Mesendoderm (in vitro differentiated cells): Measurements from ENCODE around the gene ZBTB34.

ENCODE experiments used
- DNase-seq: peaks from one replicate; pipeline ENCODE4 v3.0.0; 2013
- H2AK5ac ChIP-seq: 2 replicates; pipeline ENCODE4 v1.6.1; 2013; ENCODE audit warnings: low read length, inconsistent platforms
- H2BK120ac ChIP-seq: 2 replicates; pipeline ENCODE4 v1.6.1; 2013; ENCODE audit warnings: low read depth, mild to moderate bottlenecking, low read length, moderate library complexity, mixed read lengths
- H2BK15ac ChIP-seq: replicated peaks from 2 replicates; pipeline ENCODE4 v1.6.1; 2013; ENCODE audit warnings: low read depth, mild to moderate bottlenecking, moderate library complexity
- H2BK5ac ChIP-seq: 2 replicates; pipeline ENCODE4 v1.6.1; 2013; ENCODE audit warnings: low read length, inconsistent platforms
- H3K18ac ChIP-seq: 2 replicates; pipeline ENCODE4 v1.6.1; 2013; ENCODE audit warnings: mild to moderate bottlenecking, low read length, mixed read lengths
- H3K23ac ChIP-seq: one replicate; pipeline ENCODE4 v1.6.1; 2013; ENCODE audit warnings: low read length
- H3K27ac ChIP-seq: 2 replicates; pipeline ENCODE4 v1.5.1; 2013; ENCODE audit warnings: low read depth, mild to moderate bottlenecking, inconsistent platforms, low read length, moderate library complexity
- H3K27me3 ChIP-seq: 2 replicates; pipeline ENCODE4 v1.6.1; 2013; ENCODE audit warnings: low read length, control low read depth, mild to moderate bottlenecking, inconsistent platforms; ENCODE audit not compliant: insufficient read depth, poor library complexity
- H3K36me3 ChIP-seq: 2 replicates; pipeline ENCODE4 v1.6.1; 2013; ENCODE audit warnings: low read length, inconsistent platforms; ENCODE audit not compliant: control insufficient read depth, insufficient read depth
- H3K4ac ChIP-seq: one replicate; pipeline ENCODE4 v1.6.1; 2013; ENCODE audit warnings: low read depth, mild to moderate bottlenecking, low read length, moderate library complexity
- H3K4me1 ChIP-seq: 2 replicates; pipeline ENCODE4 v1.6.1; 2013; ENCODE audit warnings: low read depth, low read length, inconsistent platforms; ENCODE audit not compliant: control insufficient read depth
- H3K4me2 ChIP-seq: 2 replicates; pipeline ENCODE4 v1.6.1; 2013; ENCODE audit warnings: low read length
- H3K4me3 ChIP-seq: 2 replicates; pipeline ENCODE4 v1.5.1; 2013; ENCODE audit warnings: mild to moderate bottlenecking, low read length
- H3K56ac ChIP-seq: one replicate; pipeline ENCODE4 v1.6.1; 2013; ENCODE audit warnings: low read length
- H3K79me1 ChIP-seq: 2 replicates; pipeline ENCODE4 v1.6.1; 2013; ENCODE audit warnings: low read length, inconsistent platforms
- H3K79me2 ChIP-seq: 2 replicates; pipeline ENCODE4 v1.6.1; 2013; ENCODE audit warnings: mild to moderate bottlenecking, low read length; ENCODE audit not compliant: control insufficient read depth, insufficient read depth
- H3K9ac ChIP-seq: 2 replicates; pipeline ENCODE4 v1.6.1; 2013; ENCODE audit warnings: low read length, inconsistent platforms
- H4K5ac ChIP-seq: one replicate; pipeline ENCODE4 v1.6.1; 2013; ENCODE audit warnings: low read length
- H4K8ac ChIP-seq: one replicate; pipeline ENCODE4 v1.6.1; 2013; ENCODE audit warnings: low read depth, mild to moderate bottlenecking, control low read depth, low read length, moderate library complexity
- WGBS: extraction: QIAGEN DNeasy Blood & Tissue Kit; methylation state at CpG from one replicate; pipeline ENCODE4 v1.1.7; 2013; ENCODE audit warnings: low lambda C conversion rate, missing lambda C conversion rate; ENCODE audit not compliant: insufficient coverage; ENCODE audit errors: extremely low coverage; 5-methylcytosine and 5-hydroxymethylcytosine counted together

Gene ZBTB34

DNA sequence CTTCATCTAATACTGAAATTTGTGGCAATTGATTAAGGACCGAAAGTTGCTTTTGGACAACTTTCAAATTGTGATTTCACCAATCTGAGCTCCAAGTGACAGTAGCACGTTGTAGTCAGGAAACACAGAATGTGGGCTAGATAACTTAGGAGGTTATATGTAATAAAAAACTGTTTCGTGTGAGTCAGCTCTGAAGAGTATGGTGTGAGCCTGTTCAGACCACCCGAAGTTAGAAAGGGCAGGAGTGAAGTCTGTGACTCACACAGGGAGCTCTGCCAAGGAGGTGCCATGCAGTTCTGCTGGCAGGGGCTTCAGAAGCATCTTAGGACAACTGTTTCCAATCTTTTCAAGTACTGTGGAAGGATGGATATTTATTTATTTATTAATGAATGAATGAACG, 16.4 kb upstream of the ZBTB34 start:
- Histone ChIP-seq H3K4me3 (no peak overlapping the region), H2BK15ac (no peak overlapping the region), H2AK5ac (no peak overlapping the region), H3K4me2 (no peak overlapping the region), H3K79me2 (no peaks in the 10 kb centered on the region), H3K4ac (no peak overlapping the region), H4K8ac (no peak overlapping the region), H3K27ac (no peak overlapping the region), H3K18ac (no peak overlapping the region), H2BK120ac (no peak overlapping the region), H3K56ac (no peak overlapping the region), H3K4me1 (no peaks in the 10 kb centered on the region), H3K36me3 (no peaks in the 10 kb centered on the region), H3K79me1 (no peaks in the 10 kb centered on the region), H3K9ac (no peak overlapping the region), H3K23ac (no peak overlapping the region), H4K5ac (no peak overlapping the region), H2BK5ac (no peak overlapping the region), H3K27me3 (no peaks in the 10 kb centered on the region)
- DNase-seq, result no peak
- WGBS, result no CpG with 5 or more reads among the region's 5 CpGs

GRCh38 chr9:126847051-126847450, 13.4 kb upstream of the ZBTB34 start:
- DNase-seq, result no peak
- no CpG with 5 or more reads among the region's 8 CpGs for WGBS
- no peak overlapping the region for H3K4me2 ChIP-seq
- H3K27me3 ChIP-seq, result no peaks in the 10 kb centered on the region
- H2BK5ac ChIP-seq, result no peak overlapping the region
- no peak overlapping the region for H3K18ac ChIP-seq
- no peak overlapping the region for H3K9ac ChIP-seq
- no peak overlapping the region for H3K4me3 ChIP-seq
- H3K23ac ChIP-seq, result no peak overlapping the region
- no peak overlapping the region for H2BK15ac ChIP-seq
- H3K56ac ChIP-seq, result no peak overlapping the region
- H2AK5ac ChIP-seq, result no peak overlapping the region
- no peaks in the 10 kb centered on the region for H3K36me3 ChIP-seq
- no peak overlapping the region for H2BK120ac ChIP-seq
- no peaks in the 10 kb centered on the region for H3K79me1 ChIP-seq
- H3K27ac ChIP-seq, result no peak overlapping the region
- no peaks in the 10 kb centered on the region for H3K4me1 ChIP-seq
- no peak overlapping the region for H4K5ac ChIP-seq
- no peaks in the 10 kb centered on the region for H3K79me2 ChIP-seq
- H4K8ac ChIP-seq, result no peak overlapping the region
- no peak overlapping the region for H3K4ac ChIP-seq

GRCh38 chr9:126849591-126850225, 10.7 kb upstream of the ZBTB34 start:
- Histone ChIP-seq H3K56ac (no peak overlapping the region), H3K4ac (no peak overlapping the region), H3K4me2 (no peak overlapping the region), H4K5ac (no peak overlapping the region), H2BK5ac (no peak overlapping the region), H3K27ac (no peak overlapping the region), H3K79me2 (no peaks in the 10 kb centered on the region), H3K27me3 (no peaks in the 10 kb centered on the region), H3K18ac (no peak overlapping the region), H2BK15ac (no peak overlapping the region), H3K4me3 (no peak overlapping the region), H3K36me3 (no peaks in the 10 kb centered on the region), H3K9ac (no peak overlapping the region), H3K4me1 (no peaks in the 10 kb centered on the region), H4K8ac (no peak overlapping the region), H3K79me1 (no peaks in the 10 kb centered on the region), H2BK120ac (no peak overlapping the region), H3K23ac (no peak overlapping the region), H2AK5ac (no peak overlapping the region)
- no peak for DNase-seq
- WGBS, result no CpG with 5 or more reads among the region's 8 CpGs

DNA sequence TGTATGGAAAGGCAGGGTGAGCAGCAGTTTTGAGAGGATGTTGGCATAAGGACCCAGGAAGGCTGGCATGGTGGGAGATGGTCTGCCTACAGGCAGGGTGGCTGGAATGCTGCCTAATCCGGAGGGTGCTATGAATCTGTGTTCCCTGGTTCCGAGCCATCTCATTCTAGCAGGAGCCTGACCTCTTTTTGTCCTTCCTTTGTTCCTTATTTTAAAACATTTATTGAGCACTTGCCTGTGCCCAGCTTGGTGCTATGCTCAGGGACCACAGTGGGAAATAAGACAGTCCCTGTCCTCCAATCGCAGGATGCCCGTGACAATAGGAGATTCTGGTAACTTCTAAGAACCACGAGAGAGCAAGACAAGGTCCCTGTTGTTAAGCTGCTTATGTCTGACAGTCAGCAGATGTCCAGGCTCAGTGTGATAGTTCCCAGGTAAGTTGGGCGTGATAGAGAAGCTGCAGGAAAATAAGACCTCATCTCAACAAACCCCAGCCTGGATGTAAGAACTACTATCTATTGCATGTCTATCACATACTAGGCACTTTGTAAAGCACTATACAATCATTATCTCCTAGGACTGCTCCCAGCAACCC, 9.1 kb upstream of the ZBTB34 start:
- H4K8ac ChIP-seq, result no peak overlapping the region
- H3K27ac ChIP-seq, result no peak overlapping the region
- WGBS, result no CpG with 5 or more reads among the region's 6 CpGs
- no peak overlapping the region for H2AK5ac ChIP-seq
- no peak overlapping the region for H3K4me2 ChIP-seq
- no peak overlapping the region for H4K5ac ChIP-seq
- H2BK5ac ChIP-seq, result no peak overlapping the region
- DNase-seq, result no peak
- H3K4ac ChIP-seq, result no peak overlapping the region
- no peak overlapping the region for H3K9ac ChIP-seq
- no peak overlapping the region for H3K4me3 ChIP-seq
- H2BK15ac ChIP-seq, result no peak overlapping the region
- H3K4me1 ChIP-seq, result no peaks in the 10 kb centered on the region
- H2BK120ac ChIP-seq, result no peak overlapping the region
- H3K36me3 ChIP-seq, result no peaks in the 10 kb centered on the region
- no peak overlapping the region for H3K56ac ChIP-seq
- no peaks in the 10 kb centered on the region for H3K27me3 ChIP-seq
- no peak overlapping the region for H3K23ac ChIP-seq
- H3K79me1 ChIP-seq, result no peaks in the 10 kb centered on the region
- no peaks in the 10 kb centered on the region for H3K79me2 ChIP-seq
- no peak overlapping the region for H3K18ac ChIP-seq

- no peak overlapping the region for H4K8ac ChIP-seq
These were observed 8.3 kb upstream of the ZBTB34 start for GRCh38 chr9:126852086-126852688.

More at GRCh38 chr9:126852086-126852688, 8.3 kb upstream of the ZBTB34 start:
- peak; percentile 34 for DNase-seq
- no peak overlapping the region for H3K56ac ChIP-seq
- WGBS, result no CpG with 5 or more reads among the region's 3 CpGs
- no peak overlapping the region for H3K27ac ChIP-seq
- H3K27me3 ChIP-seq, result no peaks in the 10 kb centered on the region
- no peak overlapping the region for H3K18ac ChIP-seq
- no peaks in the 10 kb centered on the region for H3K79me2 ChIP-seq
- H3K23ac ChIP-seq, result no peak overlapping the region
- no peak overlapping the region for H4K5ac ChIP-seq
- H3K9ac ChIP-seq, result no peak overlapping the region
- no peak overlapping the region for H3K4me3 ChIP-seq
- no peaks in the 10 kb centered on the region for H3K79me1 ChIP-seq
- no peaks in the 10 kb centered on the region for H3K36me3 ChIP-seq
- no peaks in the 10 kb centered on the region for H3K4me1 ChIP-seq
- H2BK15ac ChIP-seq, result no peak overlapping the region
- H3K4ac ChIP-seq, result no peak overlapping the region
- H3K4me2 ChIP-seq, result no peak overlapping the region
- no peak overlapping the region for H2BK120ac ChIP-seq
- no peak overlapping the region for H2BK5ac ChIP-seq
- no peak overlapping the region for H2AK5ac ChIP-seq
